ENCODE results near the gene TGFB1. TPM values are rescaled to one million over a fixed set of nuclear protein-coding genes. Genes with fewer than 3 reads are reported as not detected.

TGFB1 gene
- polyA plus RNA-seq, 1 donor (not counting 4 experiments of a cell fraction or from before 2014, with no cell fraction given): 5.8 TPM

- dilution Hi-C loops (cut with MboI; ENCODE audit: extremely low pct_ligation_motif_present, low sequenced_read_pairs): no loop called here
Observed at GRCh38 chr19:41300555-41300954, 53.2 kb downstream of the TGFB1 start.

GRCh38 chr19:41299755-41300089 is 54.0 kb downstream of the TGFB1 start:
- Histone ChIP-seq H3K9me3 (ENCODE audit: control insufficient read depth, low read depth, low read length) (no peaks in the 10 kb centered on the region), H3K9me1 (ENCODE audit: control insufficient read depth, extremely low read depth, insufficient read depth, low read length) (no peaks in the 10 kb centered on the region), H2AFZ (ENCODE audit: control insufficient read depth, low read length) (no peak overlapping the region), H4K20me1 (ENCODE audit: control insufficient read depth, extremely low read depth, insufficient read depth, low read length) (peaks cover 13% of the 10 kb centered on the region), H3K4me2 (ENCODE audit: control insufficient read depth, extremely low read depth, insufficient read depth, low read depth, low read length) (no peak overlapping the region), H3K9ac (ENCODE audit: control insufficient read depth, extremely low read depth, insufficient read depth, low read length) (no peak overlapping the region), H3K27ac (ENCODE audit: control insufficient read depth, insufficient read depth, low read length) (no peak overlapping the region), H3K4me1 (ENCODE audit: control insufficient read depth, extremely low read depth, insufficient read depth, low read length) (peaks cover 11% of the 10 kb centered on the region), H3K36me3 (ENCODE audit: control insufficient read depth in 2 of 2, extremely low read depth in 1 of 2, insufficient read depth in 2 of 2, low read length in 2 of 2) (peaks cover 68 to 72% of the 10 kb centered on the region in 2 experiments), H3K79me2 (ENCODE audit: control insufficient read depth, insufficient read depth, low read length) (peaks cover 2% of the 10 kb centered on the region), H3K4me3 (ENCODE audit: control insufficient read depth in 2 of 3, extremely low read depth in 1 of 3, insufficient read depth in 2 of 3, low read depth in 1 of 3, low read length in 3 of 3) (no peak overlapping the region), H3K27me3 (ENCODE audit: control insufficient read depth, extremely low read depth, insufficient read depth, low read length) (no peaks in the 10 kb centered on the region)
- DNase-seq (ENCODE audit: low read depth, low spot score) (no peak), FAIRE-seq (no peak)
- dilution Hi-C loops (cut with MboI; ENCODE audit: extremely low pct_ligation_motif_present, low sequenced_read_pairs): no loop called here
- TF ChIP-seq CTCF (optimal IDR thresholded peaks at IDR 0.05 in 1 of 3, IDR thresholded peaks at IDR 0.05 in 1 of 3, conservative IDR thresholded peaks at IDR 0.05 in 1 of 3; ENCODE audit: extremely low read depth in 1 of 3, insufficient read depth in 2 of 3, low read length in 3 of 3) (no peak), EZH2 (IDR thresholded peaks at IDR 0.05; ENCODE audit: low read length) (no peak)

More at GRCh38 chr19:41300555-41300954, 53.2 kb downstream of the TGFB1 start:
- Histone ChIP-seq H3K36me3 (ENCODE audit: control insufficient read depth in 2 of 2, extremely low read depth in 1 of 2, insufficient read depth in 2 of 2, low read length in 2 of 2) (peaks cover 66 to 67% of the 10 kb centered on the region in 2 experiments), H3K4me2 (ENCODE audit: control insufficient read depth, extremely low read depth, insufficient read depth, low read depth, low read length) (no peak overlapping the region), H3K27ac (ENCODE audit: control insufficient read depth, insufficient read depth, low read length) (no peak overlapping the region), H4K20me1 (ENCODE audit: control insufficient read depth, extremely low read depth, insufficient read depth, low read length) (peaks cover 10% of the 10 kb centered on the region), H3K27me3 (ENCODE audit: control insufficient read depth, extremely low read depth, insufficient read depth, low read length) (no peaks in the 10 kb centered on the region), H2AFZ (ENCODE audit: control insufficient read depth, low read length) (no peak overlapping the region), H3K79me2 (ENCODE audit: control insufficient read depth, insufficient read depth, low read length) (peaks cover 2% of the 10 kb centered on the region), H3K9ac (ENCODE audit: control insufficient read depth, extremely low read depth, insufficient read depth, low read length) (no peak overlapping the region), H3K9me1 (ENCODE audit: control insufficient read depth, extremely low read depth, insufficient read depth, low read length) (no peaks in the 10 kb centered on the region), H3K4me3 (ENCODE audit: control insufficient read depth in 2 of 3, extremely low read depth in 1 of 3, insufficient read depth in 2 of 3, low read depth in 1 of 3, low read length in 3 of 3) (no peak overlapping the region), H3K9me3 (ENCODE audit: control insufficient read depth, low read depth, low read length) (no peaks in the 10 kb centered on the region), H3K4me1 (ENCODE audit: control insufficient read depth, extremely low read depth, insufficient read depth, low read length) (peaks cover 11% of the 10 kb centered on the region)
- no peak for DNase-seq (ENCODE audit: low read depth, low spot score)
- no peak for FAIRE-seq
- TF ChIP-seq CTCF (optimal IDR thresholded peaks at IDR 0.05 in 1 of 3, IDR thresholded peaks at IDR 0.05 in 1 of 3, conservative IDR thresholded peaks at IDR 0.05 in 1 of 3; ENCODE audit: extremely low read depth in 1 of 3, insufficient read depth in 2 of 3, low read length in 3 of 3): no peak
- TF ChIP-seq EZH2 (IDR thresholded peaks at IDR 0.05; ENCODE audit: low read length): no peak
